ENCODE measurements around the gene DOCK2.

DNA sequence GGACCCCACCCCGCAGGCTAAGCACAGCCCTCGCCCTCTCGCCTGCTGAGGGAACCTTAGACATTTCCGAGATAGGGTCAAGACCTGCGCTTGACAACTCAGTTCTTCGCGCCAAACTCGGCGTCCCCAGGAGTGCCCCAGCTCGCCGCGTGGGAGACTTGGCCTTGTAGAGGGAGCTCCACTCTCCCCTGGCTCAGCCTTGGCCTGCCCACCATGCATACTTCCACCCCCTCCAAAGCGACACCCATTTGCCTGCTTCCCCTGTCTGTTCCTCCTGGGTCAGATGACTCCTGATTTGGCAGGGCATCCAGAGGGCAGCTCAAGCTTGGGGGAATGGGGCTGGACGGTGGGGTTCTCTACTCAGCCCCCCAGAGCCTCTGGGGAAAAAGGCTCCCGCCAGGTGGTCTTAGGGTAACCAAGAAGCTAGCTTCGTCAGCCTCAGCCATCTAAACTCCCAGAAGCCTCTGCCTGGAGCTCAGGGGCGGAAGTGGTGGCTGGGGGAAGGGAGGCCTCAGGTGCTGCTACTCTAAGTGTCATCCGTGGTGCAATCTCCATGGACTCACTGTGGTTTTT, 560 bp downstream of the DOCK2 start:
- TF ChIP-seq ZBTB9 (CRISPR knock-in tag; IDR thresholded peaks at IDR 0.05) (0 out of 2 replicates have a peak, but pooled peaks have one; percentile 8), BCOR (IDR thresholded peaks at IDR 0.05) (no peak)

All from K562 (cell line).